Activated B cell treated with CpG ODN at 0.5 μM for 24 hours (primary cell): ENCODE measurements around the gene PDZRN4. TPM values are rescaled to one million over a fixed set of nuclear protein-coding genes. Genes with fewer than 3 reads are reported as not detected.

Experiments
- ATAC-seq: fragments of 200-7000 bp; cut with Tn5 transposase; one replicate; pipeline ENCODE4 v1.10.0; 2021; ENCODE audit warnings: low read depth, mild to moderate bottlenecking, moderate library complexity
- CTCF ChIA-PET: fragments of 350-600 bp; sonication (Branson Sonifier 250); formaldehyde crosslinking; loops from one replicate; lab custom pipeline; 2021; ENCODE audit warnings: antibody characterized with exemption; lab: Charles Lee
- POLR2A ChIA-PET: fragments of 350-600 bp; sonication (Branson Sonifier 250); formaldehyde crosslinking; loops from one replicate; lab custom pipeline; 2021; ENCODE audit warnings: antibody characterized with exemption; lab: Charles Lee
- DNase-seq: peaks from one replicate; pipeline ENCODE4 v3.0.0; 2022
- H3K27ac Mint-ChIP-seq: one replicate; pipeline ENCODE4 v1.8.0; 2020; ENCODE audit warnings: mixed read lengths
- H3K27me3 Mint-ChIP-seq: one replicate; pipeline ENCODE4 v1.8.0; 2021; ENCODE audit warnings: mixed read lengths
- H3K36me3 Mint-ChIP-seq: one replicate; pipeline ENCODE4 v1.8.0; 2021; ENCODE audit warnings: low read depth, mixed read lengths
- H3K4me1 Mint-ChIP-seq: one replicate; pipeline ENCODE4 v1.8.0; 2021; ENCODE audit warnings: mixed read lengths
- H3K4me3 Mint-ChIP-seq: one replicate; pipeline ENCODE4 v1.8.0; 2020; ENCODE audit warnings: mild to moderate bottlenecking, mixed read lengths
- H3K9me3 Mint-ChIP-seq: one replicate; pipeline ENCODE4 v1.8.0; 2020; ENCODE audit warnings: mixed read lengths
- intact Hi-C: fragments of 100-400 bp; cut with micrococcal nuclease; formaldehyde crosslinking; loops from one replicate; pipeline ENCODE4 v1.15.1; 2024
- total RNA-seq: library from RNA; stranded (reverse); gene quantifications from 2 replicates; pipeline ENCODE4 v1.2.3, GENCODE V29; 2022
- TF ChIP-seq, protein P1 (sequence below): fragments of 200-600 bp; IDR thresholded peaks from one replicate; pipeline ENCODE4 v1.8.0; 2022; ENCODE audit warnings: antibody characterized with exemption, mild to moderate bottlenecking

The PDZRN4 gene
- not detected in 2 replicates for total RNA-seq

GRCh38 chr12:41188058-41188840, at the start of gene PDZRN4:
Gene PDZRN4 (plus strand): TSS chr12:41188320.
- Mint-ChIP-seq H3K27ac (no peak within 1 kb of the TSS), H3K4me1 (peaks cover 13% of the 10 kb centered on the region), H3K9me3 (no peaks in the 10 kb centered on the region), H3K36me3 (no peaks in the 10 kb centered on the region), H3K27me3 (peaks cover 38% of the 10 kb centered on the region), H3K4me3 (no peak within 1 kb of the TSS)
- intact Hi-C loops, result no loop called here
- CTCF ChIA-PET, result no interaction called here
- DNase-seq (no peak), ATAC-seq (no peak)
- POLR2A ChIA-PET, result no interaction called here
- TF ChIP-seq, protein P1, sequence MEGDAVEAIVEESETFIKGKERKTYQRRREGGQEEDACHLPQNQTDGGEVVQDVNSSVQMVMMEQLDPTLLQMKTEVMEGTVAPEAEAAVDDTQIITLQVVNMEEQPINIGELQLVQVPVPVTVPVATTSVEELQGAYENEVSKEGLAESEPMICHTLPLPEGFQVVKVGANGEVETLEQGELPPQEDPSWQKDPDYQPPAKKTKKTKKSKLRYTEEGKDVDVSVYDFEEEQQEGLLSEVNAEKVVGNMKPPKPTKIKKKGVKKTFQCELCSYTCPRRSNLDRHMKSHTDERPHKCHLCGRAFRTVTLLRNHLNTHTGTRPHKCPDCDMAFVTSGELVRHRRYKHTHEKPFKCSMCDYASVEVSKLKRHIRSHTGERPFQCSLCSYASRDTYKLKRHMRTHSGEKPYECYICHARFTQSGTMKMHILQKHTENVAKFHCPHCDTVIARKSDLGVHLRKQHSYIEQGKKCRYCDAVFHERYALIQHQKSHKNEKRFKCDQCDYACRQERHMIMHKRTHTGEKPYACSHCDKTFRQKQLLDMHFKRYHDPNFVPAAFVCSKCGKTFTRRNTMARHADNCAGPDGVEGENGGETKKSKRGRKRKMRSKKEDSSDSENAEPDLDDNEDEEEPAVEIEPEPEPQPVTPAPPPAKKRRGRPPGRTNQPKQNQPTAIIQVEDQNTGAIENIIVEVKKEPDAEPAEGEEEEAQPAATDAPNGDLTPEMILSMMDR, result no peak

GRCh38 chr12:41140117-41140516, 48.0 kb upstream of the PDZRN4 start:
- no peak for ATAC-seq
- Mint-ChIP-seq H3K9me3 (no peaks in the 10 kb centered on the region), H3K27me3 (no peaks in the 10 kb centered on the region), H3K27ac (no peak overlapping the region), H3K4me3 (no peak overlapping the region), H3K4me1 (no peaks in the 10 kb centered on the region), H3K36me3 (no peaks in the 10 kb centered on the region)
- ChIA-PET CTCF (no interaction called here), POLR2A (no interaction called here)
- TF ChIP-seq, protein P1, result no peak
- intact Hi-C loops, result no loop called here
- no peak for DNase-seq

- ATAC-seq (no peak), DNase-seq (no peak)
- ChIA-PET CTCF (no interaction called here), POLR2A (no interaction called here)
- Mint-ChIP-seq H3K36me3 (no peaks in the 10 kb centered on the region), H3K9me3 (no peaks in the 10 kb centered on the region), H3K27ac (no peak overlapping the region), H3K4me1 (no peaks in the 10 kb centered on the region), H3K4me3 (no peak overlapping the region), H3K27me3 (no peaks in the 10 kb centered on the region)
- TF ChIP-seq, protein P1, result no peak
- intact Hi-C loops, result no loop called here
Observed at GRCh38 chr12:41141104-41141503, 47.0 kb upstream of the PDZRN4 start.

GRCh38 chr12:41142376-41142775, 45.7 kb upstream of the PDZRN4 start:
- H3K9me3 Mint-ChIP-seq, result no peaks in the 10 kb centered on the region
- ChIA-PET CTCF (no interaction called here), POLR2A (no interaction called here)
- TF ChIP-seq, protein P1, result no peak
- H3K36me3 Mint-ChIP-seq, result no peaks in the 10 kb centered on the region
- no peaks in the 10 kb centered on the region for H3K27me3 Mint-ChIP-seq
- intact Hi-C loops, result no loop called here
- H3K27ac Mint-ChIP-seq, result no peak overlapping the region
- H3K4me1 Mint-ChIP-seq, result no peaks in the 10 kb centered on the region
- no peak overlapping the region for H3K4me3 Mint-ChIP-seq
- no peak for ATAC-seq
- DNase-seq, result no peak

DNA sequence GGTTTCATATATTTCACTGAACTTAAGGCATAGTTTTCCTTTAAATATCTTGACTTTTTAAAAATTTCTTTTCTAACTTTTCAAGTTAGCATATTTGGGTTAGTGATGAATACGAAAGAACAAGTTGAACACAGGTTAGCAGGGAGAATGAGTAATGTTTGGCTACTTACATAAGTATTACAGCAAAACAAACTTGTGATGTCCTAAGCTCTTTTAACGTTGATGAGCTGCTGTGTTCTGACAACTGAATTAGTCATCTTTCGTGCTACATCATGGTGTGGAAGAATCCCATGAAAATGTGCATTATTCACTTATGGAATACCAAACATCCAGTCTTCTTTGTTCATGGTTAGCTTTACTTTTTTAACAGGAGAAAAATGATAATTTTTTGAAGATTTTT, 36.3 kb upstream of the PDZRN4 start:
- Mint-ChIP-seq H3K27ac (no peak overlapping the region), H3K4me3 (no peak overlapping the region), H3K36me3 (no peaks in the 10 kb centered on the region), H3K9me3 (no peaks in the 10 kb centered on the region), H3K4me1 (no peaks in the 10 kb centered on the region), H3K27me3 (no peaks in the 10 kb centered on the region)
- ChIA-PET POLR2A (no interaction called here), CTCF (no interaction called here)
- ATAC-seq, result no peak
- intact Hi-C loops, result no loop called here
- TF ChIP-seq, protein P1, result no peak
- DNase-seq, result no peak
